Measurements from ENCODE around the gene NAMPT.

Gene NAMPT

GRCh38 chr7:106270122-106270977 lies 14.4 kb downstream of the NAMPT start:
- no peak for DNase-seq

- no peak for DNase-seq
Observed at GRCh38 chr7:106269254-106269961, 15.4 kb downstream of the NAMPT start.

- DNase-seq, result no peak
Observed at GRCh38 chr7:106265133-106265532, 19.6 kb downstream of the NAMPT start.

GRCh38 chr7:106262221-106262881 lies 22.4 kb downstream of the NAMPT start:
- DNase-seq, result no peak

GRCh38 chr7:106260136-106260561 lies 24.6 kb downstream of the NAMPT start:
- no peak for DNase-seq

- DNase-seq, result no peak
Observed at GRCh38 chr7:106258789-106259188, 26.0 kb downstream of the NAMPT start.

GRCh38 chr7:106257752-106258151 lies 27.0 kb downstream of the NAMPT start:
- DNase-seq, result no peak

GRCh38 chr7:106256144-106256543 lies 28.6 kb downstream of the NAMPT start:
- DNase-seq, result no peak

- no peak for DNase-seq
Observed at GRCh38 chr7:106255246-106255645, 29.5 kb downstream of the NAMPT start.

GRCh38 chr7:106254525-106255116 lies 30.2 kb downstream of the NAMPT start:
- no peak for DNase-seq

GRCh38 chr7:106252568-106252967 lies 32.2 kb downstream of the NAMPT start:
- DNase-seq, result no peak

GRCh38 chr7:106249488-106249887 lies 35.3 kb downstream of the NAMPT start:
- no peak for DNase-seq

GRCh38 chr7:106248600-106248999 lies 36.2 kb downstream of the NAMPT start:
- no peak for DNase-seq

GRCh38 chr7:106247841-106248240 lies 36.9 kb downstream of the NAMPT start:
- DNase-seq, result no peak

- no peak for DNase-seq
Observed at GRCh38 chr7:106246902-106247711, 37.7 kb downstream of the NAMPT start.

- no peak for DNase-seq
Observed at GRCh38 chr7:106243893-106244292, 40.9 kb downstream of the NAMPT start.

- DNase-seq, result no peak
Observed at GRCh38 chr7:106239406-106239805, 45.4 kb downstream of the NAMPT start.

- no peak for DNase-seq
Observed at GRCh38 chr7:106238830-106239229, 46.0 kb downstream of the NAMPT start.

- DNase-seq, result no peak
Observed at GRCh38 chr7:106236065-106236464, 48.7 kb downstream of the NAMPT start.

- DNase-seq, result no peak
Observed at GRCh38 chr7:106234425-106234824, 50.4 kb downstream of the NAMPT start.

- DNase-seq, result no peak
Observed at GRCh38 chr7:106231856-106232490, 52.8 kb downstream of the NAMPT start.

- DNase-seq, result no peak
Observed at GRCh38 chr7:106225856-106226255, 58.9 kb downstream of the NAMPT start.
